Activated CD4-positive, alpha-beta T cell treated with anti-CD3 and anti-CD28 coated beads, Interleukin-10, Interleukin-2, amounts not matched to agents 100 ng/mL and 50 ng/mL, durations not matched to agents 16 hours and 8 hours (primary cell): Measurements from ENCODE around the gene CNPY1.

Experiments
- DNase-seq: peaks from one replicate; pipeline ENCODE4 v3.0.0-alpha.2; 2020

Gene CNPY1

DNA sequence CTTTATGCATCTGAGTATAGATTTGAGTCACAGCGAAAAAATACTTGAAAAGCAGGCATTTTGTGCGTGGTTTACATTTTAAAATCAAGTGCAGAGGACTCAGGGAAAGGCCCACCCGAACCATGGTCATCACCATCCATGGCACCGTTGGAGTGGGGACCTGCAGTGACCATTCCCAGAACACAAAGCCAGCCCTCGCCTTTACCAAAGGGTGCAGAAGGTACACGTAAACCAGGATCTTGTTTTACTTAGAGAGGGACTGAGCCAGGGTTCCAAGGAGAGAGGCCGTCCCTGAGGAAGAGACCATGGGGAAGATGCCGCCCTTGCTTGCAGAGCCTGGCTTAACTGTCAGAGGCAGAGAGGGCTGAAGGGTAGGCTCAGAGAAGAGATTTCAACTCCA is 12.0 kb upstream of the CNPY1 start:
- no peak for DNase-seq

GRCh38 chr7:155557778-155558177 is 11.4 kb upstream of the CNPY1 start:
- no peak for DNase-seq

- no peak for DNase-seq
Measured at GRCh38 chr7:155556763-155557162, 10.4 kb upstream of the CNPY1 start.

DNA sequence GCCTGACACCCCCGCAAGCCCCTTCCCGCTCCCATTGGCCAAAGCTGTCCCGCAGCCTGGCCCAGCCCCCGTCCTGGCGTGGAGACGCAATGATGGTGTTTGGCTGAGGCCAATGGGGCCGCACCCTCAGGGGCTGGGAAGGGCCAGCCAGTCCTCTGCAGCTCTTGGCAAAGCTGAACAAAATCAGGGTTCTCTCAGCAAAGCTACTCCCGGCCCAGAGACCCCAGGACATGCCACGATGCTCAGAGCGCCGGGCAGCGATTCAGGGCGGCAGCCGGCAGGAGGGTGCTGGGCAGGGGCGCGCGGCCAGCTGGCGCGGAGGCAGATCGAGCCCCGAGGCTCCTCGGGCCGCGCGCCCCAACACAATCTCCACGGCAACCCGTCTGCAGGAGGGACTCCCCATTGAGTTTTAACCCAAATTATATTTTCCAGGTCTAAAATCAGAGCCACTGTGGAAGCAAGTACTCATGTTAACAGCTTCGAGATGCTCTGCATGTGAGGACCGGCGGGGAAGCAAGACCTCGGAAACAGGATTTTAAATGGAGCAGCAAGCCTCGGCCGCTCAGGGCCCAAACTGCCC is 8.8 kb upstream of the CNPY1 start:
- DNase-seq: no peak

- DNase-seq: no peak
Measured at GRCh38 chr7:155553871-155554270, 7.5 kb upstream of the CNPY1 start.

- no peak for DNase-seq
Measured at GRCh38 chr7:155551785-155552611, 5.6 kb upstream of the CNPY1 start.

DNA sequence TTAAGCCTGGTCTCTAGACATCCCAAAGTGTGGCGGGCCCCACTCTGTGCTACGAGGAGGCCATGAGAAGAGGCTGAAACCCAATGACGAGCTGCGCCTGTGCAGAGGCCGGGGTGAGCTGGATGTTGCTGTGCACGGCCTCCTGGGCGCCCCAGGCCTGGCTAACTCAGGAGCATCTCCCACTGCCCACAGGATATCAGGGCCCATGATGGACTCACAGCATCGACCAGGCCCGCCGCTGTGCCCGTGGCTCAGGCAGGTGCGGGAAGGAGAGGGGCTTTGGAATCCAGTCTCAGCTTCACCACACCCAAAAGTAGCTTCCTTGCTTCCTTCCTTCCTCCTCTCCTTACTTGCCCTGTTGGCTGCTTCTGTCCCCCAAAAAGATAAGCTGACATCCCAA is 4.6 kb upstream of the CNPY1 start:
- DNase-seq: no peak

DNA sequence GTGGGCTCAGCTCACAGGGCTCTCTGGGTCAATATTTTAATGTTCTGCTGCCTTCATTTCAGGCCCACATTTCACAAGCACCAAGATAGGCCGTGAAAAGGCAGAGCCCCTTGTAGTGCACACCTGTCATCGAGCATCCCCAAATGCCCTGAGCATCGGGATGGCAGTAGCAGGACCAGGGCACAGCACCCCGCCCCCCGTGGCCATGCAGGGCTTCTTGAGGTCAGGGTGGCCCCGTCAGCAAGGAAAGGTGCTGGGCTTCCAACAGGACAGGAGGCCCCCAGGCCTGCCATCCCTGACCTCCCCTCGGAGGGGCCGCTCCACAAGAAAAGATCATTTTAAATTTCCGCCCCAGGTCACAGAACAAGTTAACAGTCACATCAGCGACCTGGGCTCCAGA is 2.9 kb upstream of the CNPY1 start:
- no peak for DNase-seq

- DNase-seq: no peak
Measured at GRCh38 chr7:155547161-155547791, 917 bp upstream of the CNPY1 start.

DNA sequence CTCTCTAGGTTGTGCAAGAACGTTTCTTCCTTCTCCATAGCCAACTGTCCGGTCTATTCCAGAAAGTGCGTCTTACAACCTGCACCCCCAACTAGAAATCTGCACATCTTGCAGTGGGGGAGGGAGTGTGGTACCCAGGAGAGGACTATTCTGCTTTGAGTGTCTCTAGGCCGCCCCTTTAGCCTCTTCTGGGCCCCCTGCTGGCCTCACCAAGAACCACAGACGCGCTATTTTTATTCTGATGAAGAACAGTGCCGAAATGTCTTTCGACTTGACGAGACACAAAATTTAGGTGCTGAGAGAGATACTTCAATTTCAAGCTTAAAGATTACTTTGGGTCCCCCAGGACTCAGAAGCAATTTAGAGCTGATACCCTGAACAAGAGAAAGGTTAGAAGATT is 1.0 kb downstream of the CNPY1 start:
- DNase-seq: no peak

DNA sequence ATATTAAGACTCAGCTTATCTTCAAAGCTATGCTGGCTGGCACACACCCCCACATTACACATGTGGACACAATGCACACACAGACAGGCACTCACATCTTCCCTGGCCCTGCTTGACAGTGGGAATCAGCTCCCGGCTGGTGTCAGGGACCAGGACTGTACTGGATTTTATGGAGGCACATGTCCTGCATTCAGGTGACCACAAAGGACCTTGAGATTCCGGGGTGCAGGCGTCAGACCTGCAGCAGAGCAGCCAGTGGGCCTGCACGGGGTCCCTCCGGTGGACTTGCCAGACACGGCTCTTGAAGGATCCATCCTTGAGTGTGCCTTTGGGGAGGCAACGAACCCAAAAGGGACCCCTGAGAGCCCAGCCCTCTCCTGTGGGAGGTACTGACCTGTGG is 1.9 kb downstream of the CNPY1 start:
- no peak for DNase-seq

DNA sequence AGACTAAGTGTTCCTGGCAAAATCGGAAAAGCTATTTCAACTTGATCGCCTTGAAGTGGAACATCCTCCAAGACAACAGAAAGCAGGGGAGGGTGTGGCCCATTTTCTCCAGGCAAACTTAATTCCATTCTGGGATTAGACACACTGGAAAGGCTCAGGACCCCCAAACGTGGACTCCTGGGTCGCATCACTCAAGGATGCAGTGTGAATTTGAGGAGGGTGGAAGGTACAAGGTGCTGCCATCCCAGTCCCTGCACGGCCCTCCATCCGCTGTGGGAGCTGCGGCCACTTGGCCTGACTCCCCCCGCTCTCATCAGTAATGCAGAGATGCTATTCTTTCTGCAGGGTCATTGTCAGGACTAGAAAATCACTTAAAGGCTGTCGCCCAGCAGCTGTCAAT is 2.4 kb downstream of the CNPY1 start:
- no peak for DNase-seq

GRCh38 chr7:155543011-155543876 is 3.1 kb downstream of the CNPY1 start:
- DNase-seq: no peak

DNA sequence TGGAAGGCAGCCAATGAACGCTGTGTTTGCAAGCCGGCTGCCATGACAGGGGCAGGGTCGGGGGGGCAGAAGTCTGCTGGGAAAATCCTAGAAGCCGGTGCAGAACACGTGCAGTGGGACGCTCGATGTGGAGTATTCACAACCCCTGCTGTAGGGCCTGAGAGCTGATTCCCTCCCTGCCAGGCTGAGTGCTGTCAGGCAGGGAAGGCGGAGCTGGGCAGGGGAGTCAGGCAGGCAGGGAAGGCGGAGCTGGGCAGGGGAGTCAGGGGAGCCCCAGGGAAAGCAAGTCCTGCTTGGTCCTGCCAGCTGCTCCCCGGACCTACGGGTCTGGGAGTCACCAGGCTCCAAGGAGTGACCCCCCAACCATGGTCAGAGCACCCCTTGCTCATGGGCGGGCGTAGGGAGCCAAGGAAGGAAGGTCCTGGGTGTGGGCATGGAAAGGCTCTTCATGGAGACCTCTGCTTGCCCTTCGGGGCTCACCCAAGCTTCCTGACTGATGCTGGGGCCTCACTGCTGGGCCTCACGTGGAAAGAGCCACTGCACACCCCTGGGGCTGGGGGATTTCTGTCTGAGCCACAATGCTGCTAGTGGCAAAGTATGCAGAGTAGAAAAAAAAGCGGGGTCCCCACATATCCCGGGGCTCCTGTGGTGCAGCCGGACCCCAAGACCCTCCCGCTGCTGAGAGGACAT is 4.2 kb downstream of the CNPY1 start:
- no peak for DNase-seq

GRCh38 chr7:155540553-155540952 is 5.8 kb downstream of the CNPY1 start:
- DNase-seq: no peak

- no peak for DNase-seq
Measured at GRCh38 chr7:155538293-155538692, 8.1 kb downstream of the CNPY1 start.

DNA sequence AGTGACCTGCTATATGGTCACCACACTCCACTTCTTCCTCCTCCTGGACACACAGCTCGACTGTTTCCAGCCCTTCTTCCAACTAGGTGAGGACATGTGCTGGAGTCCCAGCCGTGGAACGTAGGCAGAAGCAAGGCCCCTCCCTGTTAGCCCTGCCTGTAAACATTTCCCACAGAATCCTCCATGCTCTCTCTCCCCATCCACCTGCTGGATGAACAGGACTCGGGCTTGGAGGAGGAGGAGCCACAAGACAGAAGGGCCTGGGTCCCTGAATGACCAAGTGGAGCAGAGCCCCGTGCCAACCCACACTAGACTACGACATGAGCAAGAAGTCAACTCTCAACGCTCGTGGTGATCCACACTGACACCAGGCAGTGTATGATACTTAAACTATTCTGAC is 9.9 kb downstream of the CNPY1 start:
- DNase-seq: no peak

- no peak for DNase-seq
Measured at GRCh38 chr7:155534691-155535090, 11.7 kb downstream of the CNPY1 start.

- DNase-seq: peak; percentile 34
Measured at GRCh38 chr7:155533827-155534690, 12.3 kb downstream of the CNPY1 start.

GRCh38 chr7:155533120-155533826 is 13.1 kb downstream of the CNPY1 start:
- no peak for DNase-seq

GRCh38 chr7:155532792-155533119 is 13.6 kb downstream of the CNPY1 start:
- DNase-seq: no peak
